SK-N-SH (cell line): ENCODE data around the gene ST6GALNAC1. TPM values are rescaled to one million over a fixed set of nuclear protein-coding genes. Genes with fewer than 3 reads are reported as not detected.

Experiments used
- CTCF ChIA-PET: fragments of 300-600, 350-600 bp; formaldehyde crosslinking; extraction: SDS; loops from one replicate; lab custom pipeline; 2021; lab: Yijun Ruan, JAX
- POLR2A ChIA-PET: fragments of 350-600 bp; sonication (Branson Sonifier 250); formaldehyde crosslinking; extraction: SDS; loops from one replicate; lab custom pipeline; 2020; ENCODE audit warnings: antibody characterized with exemption, inconsistent platforms; lab: Yijun Ruan, JAX
- DNase-seq: peaks from one replicate; pipeline ENCODE4 v3.0.0; 2012
- H2AFZ ChIP-seq: fragments of 200-600 bp; sonication (generic); 2 replicates; pipeline ENCODE4 v1.8.1; 2016; ENCODE audit warnings: antibody characterized with exemption, mild to moderate bottlenecking, low read depth
- H3F3A ChIP-seq: fragments of 200-600 bp; sonication (generic); replicated peaks from 2 replicates; pipeline ENCODE3; 2016; ENCODE audit warnings: antibody characterized with exemption, mild to moderate bottlenecking; ENCODE audit not compliant: insufficient read depth
- H3K27ac ChIP-seq, 2 experiments: fragments of 200-500 bp in 1 of 2; fragments of 200-600 bp in 1 of 2; sonication (Bioruptor generic) in 1 of 2; sonication (generic), shearing (Covaris generic) in 1 of 2; 2 replicates each; pipeline versions ENCODE4 v1.5.1 to v1.6.1; 2014 to 2016; ENCODE audit warnings: low read depth in 2 of 2, inconsistent platforms in 1 of 2, low read length in 1 of 2, mild to moderate bottlenecking in 1 of 2, mixed read lengths in 1 of 2
- H3K27me3 ChIP-seq: fragments of 200-600 bp; sonication (generic), shearing (Covaris generic); 2 replicates; pipeline ENCODE4 v1.6.1; 2016; ENCODE audit warnings: mixed run types; ENCODE audit not compliant: insufficient read depth
- H3K36me3 ChIP-seq, 2 experiments: fragments of 200-500 bp in 1 of 2; fragments of 200-600 bp in 1 of 2; sonication (Bioruptor generic) in 1 of 2; sonication (generic) in 1 of 2; replicated peaks in 1 of 2; 2 replicates each; pipeline versions ENCODE3 to v1.5.1; 2014 to 2016; ENCODE audit warnings: low read length in 1 of 2, mild to moderate bottlenecking in 1 of 2; ENCODE audit not compliant: insufficient read depth in 2 of 2, control insufficient read depth in 1 of 2
- H3K4me1 ChIP-seq, 2 experiments: fragments of 200-500 bp in 1 of 2; fragments of 200-600 bp in 1 of 2; sonication (Bioruptor generic) in 1 of 2; sonication (generic), shearing (Covaris generic) in 1 of 2; 2 replicates each; pipeline versions ENCODE4 v1.5.1 to v1.6.1; 2014 to 2016; ENCODE audit warnings: low read depth in 1 of 2, low read length in 1 of 2, mixed run types in 1 of 2; ENCODE audit not compliant: insufficient read depth in 2 of 2, control insufficient read depth in 1 of 2
- H3K4me2 ChIP-seq: fragments of 200-600 bp; sonication (generic), shearing (Covaris generic); 2 replicates; pipeline ENCODE4 v1.6.1; 2017; ENCODE audit warnings: mixed run types
- H3K4me3 ChIP-seq, 2 experiments: fragments of 200-500 bp in 1 of 2; fragments of 200-600 bp in 1 of 2; sonication (Bioruptor generic) in 1 of 2; sonication (generic), shearing (Covaris generic) in 1 of 2; 2 replicates each; pipeline versions ENCODE4 v1.5.1 to v1.8.1; 2014 to 2016; ENCODE audit warnings: low read depth in 2 of 2, inconsistent platforms in 1 of 2, low read length in 1 of 2, mild to moderate bottlenecking in 1 of 2, mixed read lengths in 1 of 2, moderate library complexity in 1 of 2
- H3K79me2 ChIP-seq: fragments of 200-600 bp; sonication (generic); 2 replicates; pipeline ENCODE4 v1.8.1; 2017; ENCODE audit warnings: mild to moderate bottlenecking; ENCODE audit not compliant: insufficient read depth
- H3K9ac ChIP-seq: fragments of 200-600 bp; sonication (generic); 2 replicates; pipeline ENCODE4 v1.6.1; 2017; ENCODE audit warnings: mixed run types
- H3K9me2 ChIP-seq: fragments of 200-600 bp; sonication (generic); 2 replicates; pipeline ENCODE4 v1.6.1; 2017; ENCODE audit warnings: mixed run types
- H3K9me3 ChIP-seq: fragments of 200-600 bp; sonication (generic); 2 replicates; pipeline ENCODE4 v1.6.1; 2017; ENCODE audit warnings: mixed run types, mild to moderate bottlenecking, moderate library complexity
- H4K20me1 ChIP-seq: fragments of 200-600 bp; sonication (generic); 2 replicates; pipeline ENCODE4 v1.6.1; 2017; ENCODE audit warnings: mild to moderate bottlenecking, mixed run types; ENCODE audit not compliant: insufficient read depth
- CTCF ChIP-seq: fragments of 200-600 bp; sonication (generic); IDR thresholded peaks from 2 replicates; pipeline ENCODE4 v1.6.1; 2017; ENCODE audit warnings: antibody characterized with exemption, mild to moderate bottlenecking, moderate library complexity
- ELF1 ChIP-seq: IDR thresholded peaks from 2 replicates; pipeline ENCODE4 v1.4.0; 2012
- EP300 ChIP-seq, 2 experiments: IDR thresholded peaks; 2 replicates each; pipeline versions ENCODE4 v1.4.0 to v1.6.1; 2012; ENCODE audit warnings: borderline replicate concordance in 1 of 2, low read depth in 1 of 2, low read length in 1 of 2
- GABPA ChIP-seq: IDR thresholded peaks from 2 replicates; pipeline ENCODE4 v1.4.0; 2012; ENCODE audit warnings: low read depth, mild to moderate bottlenecking
- GATA2 ChIP-seq: sonication (generic); formaldehyde crosslinking; IDR thresholded peaks from 2 replicates; pipeline ENCODE4 v1.5.0; 2020; ENCODE audit warnings: mild to moderate bottlenecking, missing genetic modification reagents
- JUND ChIP-seq: IDR thresholded peaks from 2 replicates; pipeline ENCODE4 v1.4.0; 2012
- MAX ChIP-seq: IDR thresholded peaks from 2 replicates; pipeline ENCODE4 v1.4.0; 2012; ENCODE audit warnings: low read depth
- MEF2A ChIP-seq: IDR thresholded peaks from 2 replicates; pipeline ENCODE4 v1.4.0; 2012; ENCODE audit warnings: low read depth, borderline replicate concordance
- MXI1 ChIP-seq: IDR thresholded peaks from 2 replicates; pipeline ENCODE4 v1.6.1; 2012; ENCODE audit warnings: mild to moderate bottlenecking, low read depth, low read length, improper control_type of control experiment
- NFIC ChIP-seq: IDR thresholded peaks from 2 replicates; pipeline ENCODE4 v1.4.0; 2012; ENCODE audit warnings: borderline replicate concordance
- PBX3 ChIP-seq: IDR thresholded peaks from 2 replicates; pipeline ENCODE4; 2012
- POLR2AphosphoS5 ChIP-seq: IDR thresholded peaks from 2 replicates; pipeline ENCODE4 v1.6.1; 2012; ENCODE audit warnings: low read depth, low read length
- RAD21 ChIP-seq: IDR thresholded peaks from 2 replicates; pipeline ENCODE4 v1.6.1; 2012; ENCODE audit warnings: mild to moderate bottlenecking, low read length
- RCOR1 ChIP-seq: fragments of 150-350 bp; IDR thresholded peaks from 2 replicates; pipeline ENCODE4 v1.6.1; 2017; ENCODE audit warnings: antibody characterized with exemption, low read length
- RFX5 ChIP-seq: IDR thresholded peaks from 2 replicates; pipeline ENCODE4 v1.6.1; 2012; ENCODE audit warnings: mild to moderate bottlenecking, improper control_type of control experiment, low read length
- SIN3A ChIP-seq: IDR thresholded peaks from 2 replicates; pipeline ENCODE4 v1.6.1; 2012; ENCODE audit warnings: low read depth, mild to moderate bottlenecking, low read length, moderate library complexity, borderline replicate concordance
- SMC3 ChIP-seq: IDR thresholded peaks from 2 replicates; pipeline ENCODE4 v1.6.1; 2012; ENCODE audit warnings: low read depth, low read length, improper control_type of control experiment
- TAF1 ChIP-seq: IDR thresholded peaks from 2 replicates; pipeline ENCODE4 v1.6.1; 2012; ENCODE audit warnings: low read depth, mild to moderate bottlenecking, low read length, moderate library complexity, borderline replicate concordance
- TCF12 ChIP-seq: IDR thresholded peaks from 2 replicates; pipeline ENCODE4 v1.4.0; 2012
- USF2 ChIP-seq: fragments of 150-350 bp; IDR thresholded peaks from 2 replicates; pipeline ENCODE4 v1.6.1; 2017; ENCODE audit warnings: antibody characterized with exemption, low read length, low read depth, borderline replicate concordance
- WGBS: methylation state at CpG from one replicate; pipeline ENCODE4 v1.1.6; 2017; ENCODE audit warnings: low lambda C conversion rate; 5-methylcytosine and 5-hydroxymethylcytosine counted together
- polyA plus RNA-seq, 3 experiments: library from polyadenylated mRNA; depleted of rRNA; stranded (reverse); fragments of >200 nt; gene quantifications; 2 replicates each; pipeline ENCODE4 v1.2.3, GENCODE V29; 2012

ST6GALNAC1 gene
- polyA plus RNA-seq, 1 of the 3 experiments (the other 2 are of a cell fraction): not detected

- Histone ChIP-seq H3K4me1 (peaks cover 0 to 10% of the 10 kb centered on the region in 2 experiments; a peak in 1 of 4 replicates), H3K36me3 (no peaks in the 10 kb centered on the region), H3K4me3 (no peak overlapping the region), H3K9ac (no peak overlapping the region), H3F3A (no peaks in the 10 kb centered on the region), H3K27ac (no peak overlapping the region), H3K9me2 (no peaks in the 10 kb centered on the region), H2AFZ (no peak overlapping the region), H3K9me3 (no peaks in the 10 kb centered on the region), H3K4me2 (no peak overlapping the region), H4K20me1 (no peaks in the 10 kb centered on the region), H3K79me2 (no peaks in the 10 kb centered on the region), H3K27me3 (no peaks in the 10 kb centered on the region)
- 73% methylated on average over 3 of the region's 3 CpGs for WGBS
- ChIA-PET CTCF (interaction anchor here (0.6 to 2.7 kb wide), 3 partner anchors 21 to 138 kb away, joined by 3 to 15 read pairs (median 3); no protein-coding TSS in a partner anchor), POLR2A (no interaction called here)
- no peak for DNase-seq
- no peak for TF ChIP-seq JUND
- no peak for TF ChIP-seq ELF1
- no peak for TF ChIP-seq RCOR1
- no peak for TF ChIP-seq POLR2AphosphoS5
- no peak for TF ChIP-seq USF2
- TF ChIP-seq RFX5: no peak
- no peak for TF ChIP-seq RAD21
- no peak for TF ChIP-seq MXI1
- no peak for TF ChIP-seq MAX
- TF ChIP-seq TAF1: no peak
- TF ChIP-seq GABPA: no peak
- no peak for TF ChIP-seq TCF12
These were observed 17.1 kb upstream of the ST6GALNAC1 start for GRCh38 chr17:76660656-76661042.

GRCh38 chr17:76659928-76660655 lies 16.5 kb upstream of the ST6GALNAC1 start:
- ChIA-PET CTCF (interaction anchor here (0.6 to 2.7 kb wide), 2 partner anchors 22 to 36 kb away, joined by 3 to 15 read pairs; no protein-coding TSS in a partner anchor), POLR2A (no interaction called here)
- Histone ChIP-seq H3K4me3 (no peak overlapping the region), H3K9ac (no peak overlapping the region), H4K20me1 (no peaks in the 10 kb centered on the region), H3K27me3 (no peaks in the 10 kb centered on the region), H3K79me2 (no peaks in the 10 kb centered on the region), H2AFZ (no peak overlapping the region), H3K27ac (no peak overlapping the region), H3K36me3 (no peaks in the 10 kb centered on the region), H3K4me2 (no peak overlapping the region), H3K4me1 (peaks cover 0 to 10% of the 10 kb centered on the region in 2 experiments; a peak in 1 of 4 replicates), H3K9me2 (no peaks in the 10 kb centered on the region), H3K9me3 (no peaks in the 10 kb centered on the region), H3F3A (no peaks in the 10 kb centered on the region)
- 52% methylated on average over 13 of the region's 13 CpGs for WGBS
- peak; percentile 73 for DNase-seq
- TF ChIP-seq PBX3 (peak; percentile 44; the same call in 1 of the 2 replicates), SMC3 (no peak), EP300 (IDR thresholded peaks at IDR 0.05; ENCODE audit: borderline replicate concordance in 1 of 2, low read depth in 1 of 2, low read length in 1 of 2) (peak in 1 of 2 experiments; percentile 63; a peak in 1 of 4 replicates), TAF1 (no peak), SIN3A (no peak), TCF12 (peak; percentile 53; the same call in 1 of the 2 replicates), RCOR1 (no peak), CTCF (no peak), RAD21 (peak; percentile 14; the same call in 1 of the 2 replicates), NFIC (no peak), GATA2 (CRISPR knock-in tag) (peak; percentile 57), MEF2A (no peak)
